GM19455 (cell line): ENCODE results near the gene EXD3.
A peak's percentile ranks its signal among the peaks of the same experiment; 100 is the strongest.
"Not testable (repeated sequence)": the region's sequence is repeated elsewhere in the genome, so short reads cannot be mapped to it uniquely, and the experiment has no call there.

Experiments
- ATAC-seq: cut with Tn5 transposase; IDR thresholded peaks from one replicate; pipeline ENCODE4 v1.9.1; 2021; ENCODE audit not compliant: unreplicated experiment

EXD3 gene

GRCh38 chr9:137422604-137423513 is at the start of gene EXD3, which contains the start of gene NOXA1:
TSS of gene EXD3 (minus strand) at chr9:137423162. CDS start at chr9:137395357, 27,805 bp downstream.
TSS of gene NOXA1 (plus strand) at chr9:137423393. CDS start at chr9:137423530, 137 bp downstream.
- ATAC-seq = peak; percentile 77

DNA sequence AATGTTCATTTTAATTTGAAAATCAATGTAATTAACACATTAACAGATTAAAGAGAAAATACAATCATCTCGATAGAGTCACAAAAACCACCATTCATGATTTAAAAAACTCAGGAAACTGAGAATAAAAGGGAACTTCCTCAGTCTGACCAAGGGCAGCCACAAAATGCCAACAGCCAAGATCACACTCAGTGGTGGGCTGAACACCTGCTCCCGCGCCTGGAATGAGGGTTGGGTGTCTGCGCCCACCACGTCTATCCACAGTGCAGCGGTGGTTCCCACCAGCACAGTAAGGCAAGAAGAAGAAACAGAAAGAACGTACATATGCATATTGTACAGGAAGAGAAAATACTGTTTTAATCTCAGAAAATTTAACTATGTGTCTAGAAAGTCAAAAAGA is 47.8 kb upstream of the EXD3 start:
- no peak for ATAC-seq

GRCh38 chr9:137467896-137468295 is 44.9 kb upstream of the EXD3 start:
- ATAC-seq = no peak

DNA sequence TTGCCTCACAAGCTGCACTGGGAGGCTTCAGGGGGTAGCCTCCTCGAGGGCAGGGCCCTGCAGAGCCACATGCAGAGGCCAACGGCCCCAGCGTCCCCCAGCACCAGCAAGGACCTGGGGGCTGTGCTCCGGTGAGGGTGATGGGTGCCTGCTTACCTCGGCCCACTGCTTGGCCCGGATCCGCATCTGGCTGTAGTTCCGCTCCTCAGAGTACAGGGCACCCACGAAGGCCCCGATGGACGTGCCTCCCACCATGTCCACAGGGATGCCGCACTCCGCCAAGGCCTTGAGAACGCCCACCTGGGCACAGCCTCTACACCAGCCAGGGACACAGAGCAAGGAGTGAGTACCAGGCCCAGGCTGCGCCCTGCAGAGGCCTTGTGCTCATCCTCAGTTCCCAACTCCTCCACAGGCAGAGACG is 44.2 kb upstream of the EXD3 start:
- ATAC-seq = no peak

DNA sequence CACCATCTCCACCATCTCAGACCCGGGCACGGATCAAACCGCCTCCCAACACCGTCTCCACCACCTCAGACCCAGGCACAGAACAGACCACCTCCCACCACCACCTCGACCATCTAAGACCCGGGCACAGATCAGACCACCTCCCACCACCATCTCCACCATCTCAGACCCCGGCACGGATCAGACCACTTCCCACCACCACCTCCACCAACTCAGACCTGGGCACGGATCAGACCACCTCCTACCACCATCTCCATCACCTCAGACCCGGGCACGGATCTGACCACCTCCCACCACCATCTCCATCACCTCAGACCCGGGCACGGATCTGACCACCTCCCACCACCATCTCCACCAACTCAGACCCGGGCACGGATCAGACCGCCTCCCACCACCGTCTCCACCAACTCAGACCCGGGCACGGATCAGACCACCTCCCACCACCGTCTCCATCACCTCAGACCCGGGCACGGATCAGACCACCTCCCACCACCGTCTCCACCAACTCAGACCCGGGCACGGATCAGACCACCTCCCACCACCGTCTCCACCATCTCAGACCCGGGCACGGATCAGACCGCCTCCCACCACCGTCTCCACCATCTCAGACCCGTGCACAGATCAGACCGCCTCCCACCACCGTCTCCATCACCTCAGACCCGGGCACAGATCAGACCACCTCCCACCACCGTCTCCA is 43.6 kb upstream of the EXD3 start:
- ATAC-seq = not testable (repeated sequence)

DNA sequence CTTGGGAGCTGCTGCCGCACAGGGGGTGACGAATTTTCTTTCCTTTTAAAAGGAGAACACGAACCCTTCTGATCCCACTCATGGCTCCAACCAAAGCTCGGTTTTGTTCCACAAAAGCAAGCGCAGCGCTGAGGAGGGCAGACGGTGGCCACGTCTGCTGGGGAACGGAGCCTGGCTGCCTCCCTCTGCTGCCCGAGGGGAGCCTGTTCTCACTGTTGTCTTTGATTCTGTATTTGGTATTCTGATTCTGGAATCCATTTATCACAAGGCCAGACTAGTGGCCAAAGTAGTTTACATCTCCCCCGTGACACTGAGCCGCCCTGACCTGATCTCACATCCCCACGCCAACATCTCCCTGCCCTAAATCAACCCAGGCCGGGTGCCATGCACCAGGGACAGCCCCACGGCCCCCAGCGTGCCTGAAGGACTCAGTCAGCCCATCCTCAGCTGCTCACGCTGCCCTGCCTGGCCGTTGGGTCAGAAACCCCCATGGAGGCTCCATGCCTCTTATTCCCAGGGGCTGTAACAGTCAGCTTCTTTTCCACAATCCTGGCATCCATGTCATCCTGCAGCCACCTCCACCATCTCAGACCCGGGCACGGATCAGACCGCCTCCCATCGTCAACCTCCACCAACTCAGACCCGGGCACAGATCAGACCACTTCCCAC is 42.9 kb upstream of the EXD3 start:
- ATAC-seq = no peak

DNA sequence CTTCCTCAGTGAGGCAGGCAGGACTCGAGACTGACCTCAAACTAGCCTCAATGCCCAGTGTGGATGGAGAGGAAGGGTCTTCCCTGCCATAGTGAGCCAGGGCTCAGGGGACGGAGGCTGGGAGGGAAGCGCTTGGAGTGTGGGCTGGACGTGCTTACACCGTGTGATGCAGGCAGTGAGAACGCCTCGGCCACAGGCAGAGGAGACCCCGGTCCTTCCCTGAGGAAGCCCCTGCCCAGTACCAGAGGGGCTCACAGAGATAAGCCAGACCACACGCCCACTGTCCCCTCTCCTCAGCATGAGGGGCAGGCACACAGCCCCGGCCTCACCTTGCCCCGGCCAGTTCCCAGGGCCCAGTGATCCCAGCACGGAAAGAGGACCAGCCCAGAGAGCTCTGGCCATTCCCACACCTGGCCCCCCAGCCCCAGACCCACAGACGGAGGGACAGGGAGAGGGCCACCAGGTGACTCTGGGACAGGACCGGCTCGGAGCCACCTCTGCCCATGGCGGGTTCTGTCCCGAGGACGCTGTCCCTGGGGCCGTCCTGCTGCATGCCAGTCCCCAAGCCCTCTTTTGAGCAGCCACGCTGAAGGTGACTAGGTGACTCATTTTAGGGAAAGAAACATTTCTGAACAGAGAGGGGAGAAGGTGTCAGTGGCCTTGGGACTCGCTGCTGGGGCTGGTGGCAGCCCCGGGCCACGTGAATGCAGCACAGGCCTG is 42.2 kb upstream of the EXD3 start:
- no peak for ATAC-seq

DNA sequence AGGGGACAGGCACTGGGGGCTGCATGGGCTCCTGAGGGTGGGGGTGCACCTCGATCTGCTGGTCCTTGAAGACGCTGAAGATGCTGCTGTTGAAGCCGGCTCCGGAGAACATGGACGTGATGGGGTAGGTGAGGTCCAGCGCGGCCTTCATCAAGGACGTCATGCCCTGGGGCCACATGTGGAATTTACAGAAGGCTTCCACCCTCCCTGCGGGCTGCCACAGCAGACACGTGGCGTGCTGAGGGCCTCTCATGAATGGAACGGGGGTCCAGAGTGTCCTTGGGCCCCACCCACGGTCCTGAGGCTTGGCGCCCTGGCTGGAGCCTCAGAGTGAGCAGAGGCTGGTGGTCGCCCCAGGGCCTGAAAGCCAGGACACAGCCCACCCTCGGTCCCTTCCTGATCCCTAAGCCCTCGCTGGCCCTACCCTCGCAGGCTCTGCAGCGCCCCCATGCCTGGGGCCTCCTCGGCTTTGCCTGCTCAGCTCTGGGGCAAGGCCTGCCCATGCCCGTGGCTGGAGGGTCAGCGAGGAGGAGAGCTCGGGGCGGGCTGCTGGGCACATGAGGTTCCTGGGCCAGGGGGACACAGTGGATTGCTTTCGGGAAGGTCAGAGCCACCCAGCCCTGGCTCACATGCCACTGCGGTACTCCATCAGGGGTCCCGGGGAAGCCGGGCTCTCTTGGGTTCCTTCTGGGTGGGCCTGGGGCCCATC is 41.5 kb upstream of the EXD3 start:
- ATAC-seq = no peak

- ATAC-seq = no peak
These were observed 40.9 kb upstream of the EXD3 start for GRCh38 chr9:137463931-137464290.

- ATAC-seq = no peak
These were observed 40.3 kb upstream of the EXD3 start for GRCh38 chr9:137462986-137463930.

DNA sequence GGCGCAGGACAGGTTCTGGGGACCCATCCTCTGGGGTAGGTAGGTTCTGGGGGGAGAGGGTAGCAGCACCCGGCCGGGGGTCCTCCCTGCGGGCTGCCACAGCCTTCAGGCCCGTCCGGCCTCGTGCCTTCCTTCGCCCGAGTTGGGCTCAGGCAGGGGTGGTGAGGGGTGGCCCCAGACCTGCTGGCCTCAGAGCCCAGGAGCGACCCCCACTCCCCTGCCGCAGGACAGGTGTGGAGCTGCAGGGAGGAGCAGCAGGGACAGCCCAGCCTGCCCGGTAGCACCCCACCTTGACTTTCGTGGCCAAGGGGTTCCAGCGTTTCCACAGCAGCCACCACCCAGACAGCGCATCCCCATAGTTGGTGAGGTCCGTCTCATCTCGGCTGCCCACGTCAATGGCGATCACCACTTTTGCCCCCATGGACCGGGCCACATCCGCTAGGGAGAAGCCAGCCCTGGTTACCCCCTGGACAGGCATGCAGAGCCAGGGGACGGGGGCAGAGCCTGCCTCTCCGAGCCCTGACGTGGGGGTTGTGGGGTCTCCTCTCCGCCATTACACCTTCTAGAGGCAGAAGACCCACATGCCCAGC is 39.5 kb upstream of the EXD3 start:
- no peak for ATAC-seq

DNA sequence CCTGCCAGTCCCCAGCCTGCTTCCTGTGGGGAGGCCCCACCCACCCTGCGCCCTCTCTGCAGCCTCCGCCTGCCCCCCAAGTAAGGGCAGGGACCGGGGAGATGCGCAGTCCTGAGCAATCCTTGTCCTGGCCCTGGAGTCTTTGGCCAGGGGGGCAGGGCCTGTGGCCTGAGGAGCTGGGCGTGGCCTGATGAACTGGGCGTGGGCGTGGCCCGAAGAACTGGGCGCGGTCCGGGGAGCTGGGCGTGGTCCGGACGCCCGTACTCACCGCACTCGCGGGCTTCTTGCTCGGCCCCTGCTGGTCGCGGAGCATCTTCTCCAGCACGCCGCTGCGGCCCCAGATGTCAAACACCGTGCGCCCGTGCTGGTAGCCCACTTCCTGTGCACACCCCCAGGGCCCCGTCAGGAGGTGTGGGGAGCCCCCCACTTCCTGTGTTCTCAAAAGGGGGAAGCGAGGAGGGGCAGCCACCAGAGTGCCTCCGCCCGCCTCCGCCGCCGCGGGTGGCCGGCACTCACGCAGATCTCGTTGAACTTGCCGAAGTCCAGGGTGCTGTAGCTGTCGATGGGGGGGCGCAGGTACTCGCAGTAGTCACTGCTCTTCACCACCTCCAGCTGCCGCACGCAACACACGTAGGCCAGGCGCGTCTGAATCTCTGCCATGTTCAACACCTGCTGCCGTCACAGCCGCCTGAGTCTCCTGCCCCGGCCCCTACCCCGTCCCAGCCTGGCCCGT is 38.9 kb upstream of the EXD3 start:
- no peak for ATAC-seq

GRCh38 chr9:137461316-137461662 is 38.3 kb upstream of the EXD3 start:
- ATAC-seq = no peak

DNA sequence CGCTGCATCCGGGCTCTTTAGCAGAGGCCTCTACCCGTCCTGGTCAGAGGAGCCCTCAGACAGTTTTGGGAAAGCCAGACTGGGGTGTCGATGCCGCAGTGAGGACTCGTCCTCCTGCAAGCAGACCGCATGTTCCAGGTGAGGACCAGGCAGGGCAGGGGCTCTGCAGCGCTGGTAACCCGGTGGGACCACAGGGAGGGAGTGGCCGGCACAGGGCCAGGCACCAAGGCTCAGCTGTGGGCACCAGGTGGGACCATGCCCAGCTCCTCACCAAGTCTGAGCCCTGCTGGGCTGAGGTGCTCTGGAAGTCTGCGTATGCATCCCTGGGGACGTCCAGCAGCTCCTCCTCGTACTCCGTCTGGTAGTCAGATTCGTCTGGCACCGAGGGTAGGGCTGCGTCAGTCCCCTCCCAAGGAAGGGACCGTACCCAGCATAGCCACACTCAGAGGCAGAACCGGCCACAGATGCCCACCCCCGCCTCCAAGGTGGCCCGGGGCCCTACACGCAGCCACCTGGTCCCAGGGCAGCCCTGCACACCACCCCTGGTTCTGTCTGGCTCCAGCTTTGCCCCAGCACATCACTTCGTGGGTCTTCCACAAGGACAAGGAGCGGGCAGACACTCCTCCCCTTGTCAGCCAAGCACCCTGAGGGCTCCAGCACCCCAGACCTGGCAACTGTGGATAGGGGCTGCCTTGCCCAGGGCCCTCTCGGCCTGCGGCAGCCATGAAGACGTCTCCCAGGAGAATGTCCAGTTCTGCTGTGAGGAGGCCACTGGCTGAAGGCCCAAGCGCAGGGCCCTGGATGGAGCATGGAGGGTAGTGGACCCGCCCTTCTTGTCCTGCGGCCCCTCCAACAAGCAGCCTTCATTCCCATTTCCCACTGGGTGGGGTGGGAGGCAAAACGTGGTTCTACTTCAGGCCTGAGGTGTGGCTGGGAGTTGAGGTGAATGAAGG is 37.7 kb upstream of the EXD3 start:
- ATAC-seq = no peak

GRCh38 chr9:137459601-137460362 is 36.8 kb upstream of the EXD3 start:
- no peak for ATAC-seq

DNA sequence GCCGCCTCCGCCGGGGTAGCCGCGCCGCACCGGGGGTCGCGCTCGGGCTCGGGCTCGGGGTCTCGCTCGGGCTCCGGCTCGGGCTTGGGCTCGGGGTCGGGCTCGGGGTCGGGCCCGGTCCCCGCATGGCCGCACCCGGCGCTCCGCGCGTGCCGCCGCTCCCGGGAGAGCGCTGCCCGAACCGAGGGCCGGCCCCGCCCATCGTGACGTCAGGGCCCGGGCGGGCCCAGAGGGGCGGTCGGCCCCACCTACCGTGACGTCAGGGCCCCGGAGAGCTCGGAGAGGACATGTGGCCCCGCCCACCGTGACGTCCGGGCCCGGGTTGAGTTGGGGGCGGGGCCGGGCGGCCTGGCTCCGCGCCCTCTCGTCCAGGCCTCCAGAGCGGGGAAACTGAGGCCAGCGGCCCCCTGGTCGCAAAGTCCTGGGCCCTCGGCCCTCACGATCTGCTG is 36.2 kb upstream of the EXD3 start, which contains the start of gene NSMF:
TSS of gene NSMF (minus strand) at position 183 of the 449 bp plus-strand sequence. CDS start 232 bp downstream, outside the sequence.
- ATAC-seq = peak; percentile 63
